ENCODE data around the gene FBXL15. TPM values are rescaled to one million over a fixed set of nuclear protein-coding genes. Genes with fewer than 3 reads are reported as not detected.

FBXL15 gene
- total and polyA plus RNA-seq, 2 donors (not counting 3 experiments of a cell fraction or from before 2014, with no cell fraction given), result 9.9 to 15.3 TPM

DNA sequence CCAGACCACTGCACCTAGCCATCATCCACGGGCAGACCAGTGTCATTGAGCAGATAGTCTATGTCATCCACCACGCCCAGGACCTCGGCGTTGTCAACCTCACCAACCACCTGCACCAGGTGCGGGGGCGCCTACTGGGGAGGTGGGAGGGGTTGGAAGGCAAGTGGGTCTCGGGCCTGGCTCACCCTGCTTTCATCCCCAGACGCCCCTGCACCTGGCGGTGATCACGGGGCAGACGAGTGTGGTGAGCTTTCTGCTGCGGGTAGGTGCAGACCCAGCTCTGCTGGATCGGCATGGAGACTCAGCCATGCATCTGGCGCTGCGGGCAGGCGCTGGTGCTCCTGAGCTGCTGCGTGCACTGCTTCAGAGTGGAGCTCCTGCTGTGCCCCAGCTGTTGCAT is 20.6 kb upstream of the FBXL15 start:
- no peak for TF ChIP-seq GATA2 (IDR thresholded peaks at IDR 0.05; ENCODE audit: insufficient read depth, insufficient read length, low read depth, low read length)
- no peaks in the 10 kb centered on the region for H3K27me3 ChIP-seq (ENCODE audit: control insufficient read depth in 2 of 2, insufficient read depth in 2 of 2, low read length in 2 of 2)
- H3K9me1 ChIP-seq (replicated peaks; ENCODE audit: control insufficient read depth, extremely low read depth, insufficient read depth, low read length), result no peaks in the 10 kb centered on the region
- no peaks in the 10 kb centered on the region for H3K9me3 ChIP-seq (replicated peaks; ENCODE audit: control insufficient read depth, insufficient read depth, low read length)
- no peak overlapping the region for H3K4me2 ChIP-seq (ENCODE audit: insufficient read depth, low read length)
- no peaks in the 10 kb centered on the region for H4K20me1 ChIP-seq (replicated peaks; ENCODE audit: control insufficient read depth, extremely low read depth, insufficient read depth, low read length)
- H3K4me3 ChIP-seq (replicated peaks in 1 of 3; ENCODE audit: insufficient read depth in 1 of 3, low read depth in 1 of 3, low read length in 3 of 3), result no peak overlapping the region
- H3K27ac ChIP-seq (ENCODE audit: insufficient read depth, low read depth, low read length), result no peak overlapping the region
- dilution Hi-C loops (cut with MboI; ENCODE audit: extremely low pct_ligation_motif_present, low sequenced_read_pairs), result no loop called here
- CTCF ChIA-PET, result interaction anchor here (1.0 to 9.2 kb wide), 16 partner anchors 12 to 233 kb away, joined by 3 to 168 read pairs (median 4); partner anchors contain the start of genes CUEDC2 and FBXL15
- no peak for FAIRE-seq
- peaks cover 0 to 32% of the 10 kb centered on the region in 2 experiments for H3K36me3 ChIP-seq (ENCODE audit: control insufficient read depth in 2 of 2, extremely low read depth in 1 of 2, insufficient read depth in 2 of 2, low read length in 2 of 2)
- H3K4me1 ChIP-seq (ENCODE audit: control insufficient read depth, extremely low read depth, insufficient read depth, low read length), result peaks cover 10% of the 10 kb centered on the region
- H3K9ac ChIP-seq (replicated peaks; ENCODE audit: extremely low read depth, insufficient read depth, low read length), result no peak overlapping the region
- no peak overlapping the region for H2AFZ ChIP-seq (ENCODE audit: low read depth, low read length)
- DNase-seq (ENCODE audit: low read depth, low spot score), result no peak
- no TSS peak for BruUV-seq (replicated peaks)
- H3K79me2 ChIP-seq (ENCODE audit: control insufficient read depth, insufficient read depth, low read length), result no peaks in the 10 kb centered on the region
- POLR2A ChIA-PET, result interaction anchor here (1.0 kb wide), 1 partner anchor 14 kb away, joined by 3 read pairs; no protein-coding TSS in a partner anchor
- intact Hi-C loops (cut with micrococcal nuclease), result no loop called here

DNA sequence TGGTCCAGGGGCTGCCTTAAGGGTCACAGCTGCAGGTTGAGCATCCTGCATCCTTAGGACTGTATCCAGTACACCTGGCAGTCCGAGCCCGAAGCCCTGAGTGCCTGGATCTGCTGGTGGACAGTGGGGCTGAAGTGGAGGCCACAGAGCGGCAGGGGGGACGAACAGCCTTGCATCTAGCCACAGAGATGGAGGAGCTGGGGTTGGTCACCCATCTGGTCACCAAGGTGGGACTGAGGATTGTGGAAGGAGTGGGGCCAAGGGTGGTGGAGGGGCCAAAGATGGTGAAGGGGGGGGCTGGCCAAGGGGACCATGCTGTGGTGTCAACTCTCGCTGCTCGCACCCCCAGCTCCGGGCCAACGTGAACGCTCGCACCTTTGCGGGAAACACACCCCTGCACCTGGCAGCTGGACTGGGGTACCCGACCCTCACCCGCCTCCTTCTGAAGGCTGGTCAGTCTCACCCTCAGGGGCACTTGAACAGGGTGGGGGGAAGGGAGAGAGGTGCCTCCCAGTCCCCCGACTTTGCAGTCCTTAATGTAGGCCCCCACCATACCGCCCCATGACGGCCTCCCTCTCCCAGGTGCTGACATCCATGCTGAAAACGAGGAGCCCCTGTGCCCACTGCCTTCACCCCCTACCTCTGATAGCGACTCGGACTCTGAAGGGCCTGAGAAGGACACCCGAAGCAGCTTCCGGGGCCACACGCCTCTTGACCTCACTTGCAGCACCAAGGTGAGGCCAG is 19.9 kb upstream of the FBXL15 start:
- Histone ChIP-seq H3K79me2 (ENCODE audit: control insufficient read depth, insufficient read depth, low read length) (no peaks in the 10 kb centered on the region), H3K4me2 (ENCODE audit: insufficient read depth, low read length) (no peak overlapping the region), H3K9me1 (replicated peaks; ENCODE audit: control insufficient read depth, extremely low read depth, insufficient read depth, low read length) (no peaks in the 10 kb centered on the region), H2AFZ (ENCODE audit: low read depth, low read length) (no peak overlapping the region), H3K9me3 (replicated peaks; ENCODE audit: control insufficient read depth, insufficient read depth, low read length) (no peaks in the 10 kb centered on the region), H3K27me3 (ENCODE audit: control insufficient read depth in 2 of 2, insufficient read depth in 2 of 2, low read length in 2 of 2) (no peaks in the 10 kb centered on the region), H3K36me3 (ENCODE audit: control insufficient read depth in 2 of 2, extremely low read depth in 1 of 2, insufficient read depth in 2 of 2, low read length in 2 of 2) (peaks cover 0 to 32% of the 10 kb centered on the region in 2 experiments), H3K4me3 (replicated peaks in 1 of 3; ENCODE audit: insufficient read depth in 1 of 3, low read depth in 1 of 3, low read length in 3 of 3) (no peak overlapping the region), H3K9ac (replicated peaks; ENCODE audit: extremely low read depth, insufficient read depth, low read length) (no peak overlapping the region), H3K27ac (ENCODE audit: insufficient read depth, low read depth, low read length) (no peak overlapping the region), H4K20me1 (replicated peaks; ENCODE audit: control insufficient read depth, extremely low read depth, insufficient read depth, low read length) (no peaks in the 10 kb centered on the region), H3K4me1 (ENCODE audit: control insufficient read depth, extremely low read depth, insufficient read depth, low read length) (peaks cover 10% of the 10 kb centered on the region)
- DNase-seq (ENCODE audit: low read depth, low spot score), result no peak
- dilution Hi-C loops (cut with MboI; ENCODE audit: extremely low pct_ligation_motif_present, low sequenced_read_pairs) (no loop called here), intact Hi-C loops (cut with micrococcal nuclease) (no loop called here)
- no peak for FAIRE-seq
- TF ChIP-seq EZH2 (IDR thresholded peaks at IDR 0.05; ENCODE audit: borderline replicate concordance, low read depth, low read length, severe bottlenecking) (no peak), POLR2A (IDR thresholded peaks at IDR 0.05; ENCODE audit: low read depth, low read length) (no peak), JUN (IDR thresholded peaks at IDR 0.05; ENCODE audit: borderline replicate concordance, insufficient read depth, insufficient read length, low read depth) (no peak), POLR2AphosphoS5 (IDR thresholded peaks at IDR 0.05; ENCODE audit: insufficient read depth, low read depth, low read length) (no peak)
- TF ChIP-seq, protein P1, sequence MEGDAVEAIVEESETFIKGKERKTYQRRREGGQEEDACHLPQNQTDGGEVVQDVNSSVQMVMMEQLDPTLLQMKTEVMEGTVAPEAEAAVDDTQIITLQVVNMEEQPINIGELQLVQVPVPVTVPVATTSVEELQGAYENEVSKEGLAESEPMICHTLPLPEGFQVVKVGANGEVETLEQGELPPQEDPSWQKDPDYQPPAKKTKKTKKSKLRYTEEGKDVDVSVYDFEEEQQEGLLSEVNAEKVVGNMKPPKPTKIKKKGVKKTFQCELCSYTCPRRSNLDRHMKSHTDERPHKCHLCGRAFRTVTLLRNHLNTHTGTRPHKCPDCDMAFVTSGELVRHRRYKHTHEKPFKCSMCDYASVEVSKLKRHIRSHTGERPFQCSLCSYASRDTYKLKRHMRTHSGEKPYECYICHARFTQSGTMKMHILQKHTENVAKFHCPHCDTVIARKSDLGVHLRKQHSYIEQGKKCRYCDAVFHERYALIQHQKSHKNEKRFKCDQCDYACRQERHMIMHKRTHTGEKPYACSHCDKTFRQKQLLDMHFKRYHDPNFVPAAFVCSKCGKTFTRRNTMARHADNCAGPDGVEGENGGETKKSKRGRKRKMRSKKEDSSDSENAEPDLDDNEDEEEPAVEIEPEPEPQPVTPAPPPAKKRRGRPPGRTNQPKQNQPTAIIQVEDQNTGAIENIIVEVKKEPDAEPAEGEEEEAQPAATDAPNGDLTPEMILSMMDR (IDR thresholded peaks at IDR 0.05; ENCODE audit: extremely low read depth in 1 of 2, insufficient read depth in 1 of 2, low read depth in 1 of 2, low read length in 2 of 2), result no peak
- no TSS peak for BruUV-seq (replicated peaks)
- CTCF ChIA-PET, result interaction anchor here (1.0 to 9.2 kb wide), 5 partner anchors 13 to 183 kb away, joined by 3 to 168 read pairs (median 4); no protein-coding TSS in a partner anchor
- POLR2A ChIA-PET, result no interaction called here
